A549 (cell line): ENCODE data around the gene CTLA4.

Experiments used
- BHLHE40 ChIP-seq: IDR thresholded peaks from 2 replicates; pipeline ENCODE4 v1.6.1; 2012; ENCODE audit warnings: low read depth, low read length, inconsistent platforms
- MYC ChIP-seq: IDR thresholded peaks from 2 replicates; pipeline ENCODE4 v1.6.1; 2012; ENCODE audit warnings: mild to moderate bottlenecking, inconsistent platforms, low read length, improper control_type of control experiment, borderline replicate concordance
- TF ChIP-seq, protein P1 (sequence below): fragments of >200 bp; sonication (Bioruptor Twin); formaldehyde crosslinking; IDR thresholded peaks from 3 replicates; pipeline ENCODE4 v1.5.1; 2016

DNA sequence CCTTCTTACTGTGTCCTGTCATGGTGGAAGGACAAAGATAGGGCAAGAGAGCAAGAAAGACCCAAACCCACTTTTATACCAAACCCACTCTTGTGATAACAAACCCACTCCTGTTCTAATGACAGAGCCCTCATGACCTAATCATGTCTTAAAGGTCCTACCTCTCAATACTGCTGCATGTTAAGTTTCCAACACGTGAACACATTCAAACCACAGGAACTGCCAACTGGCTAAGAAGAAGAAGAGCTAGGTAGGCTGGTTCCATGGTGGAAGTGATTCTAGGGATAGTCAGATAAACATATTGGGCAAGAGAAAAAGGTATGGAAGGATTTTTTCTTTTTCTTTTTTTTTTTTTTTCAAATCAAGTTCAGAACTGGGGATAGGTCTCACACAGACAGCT, 22.0 kb downstream of the CTLA4 start:
- TF ChIP-seq MYC = no peak
- TF ChIP-seq BHLHE40 = no peak
- TF ChIP-seq, protein P1, sequence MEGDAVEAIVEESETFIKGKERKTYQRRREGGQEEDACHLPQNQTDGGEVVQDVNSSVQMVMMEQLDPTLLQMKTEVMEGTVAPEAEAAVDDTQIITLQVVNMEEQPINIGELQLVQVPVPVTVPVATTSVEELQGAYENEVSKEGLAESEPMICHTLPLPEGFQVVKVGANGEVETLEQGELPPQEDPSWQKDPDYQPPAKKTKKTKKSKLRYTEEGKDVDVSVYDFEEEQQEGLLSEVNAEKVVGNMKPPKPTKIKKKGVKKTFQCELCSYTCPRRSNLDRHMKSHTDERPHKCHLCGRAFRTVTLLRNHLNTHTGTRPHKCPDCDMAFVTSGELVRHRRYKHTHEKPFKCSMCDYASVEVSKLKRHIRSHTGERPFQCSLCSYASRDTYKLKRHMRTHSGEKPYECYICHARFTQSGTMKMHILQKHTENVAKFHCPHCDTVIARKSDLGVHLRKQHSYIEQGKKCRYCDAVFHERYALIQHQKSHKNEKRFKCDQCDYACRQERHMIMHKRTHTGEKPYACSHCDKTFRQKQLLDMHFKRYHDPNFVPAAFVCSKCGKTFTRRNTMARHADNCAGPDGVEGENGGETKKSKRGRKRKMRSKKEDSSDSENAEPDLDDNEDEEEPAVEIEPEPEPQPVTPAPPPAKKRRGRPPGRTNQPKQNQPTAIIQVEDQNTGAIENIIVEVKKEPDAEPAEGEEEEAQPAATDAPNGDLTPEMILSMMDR = no peak
